GM21381 (cell line): ENCODE results near the gene CRIP2.

ENCODE experiments used
- ATAC-seq: cut with Tn5 transposase; IDR thresholded peaks from one replicate; pipeline ENCODE4 v1.9.1; 2021; ENCODE audit warnings: mild to moderate bottlenecking, moderate library complexity; ENCODE audit not compliant: unreplicated experiment

Gene CRIP2

DNA sequence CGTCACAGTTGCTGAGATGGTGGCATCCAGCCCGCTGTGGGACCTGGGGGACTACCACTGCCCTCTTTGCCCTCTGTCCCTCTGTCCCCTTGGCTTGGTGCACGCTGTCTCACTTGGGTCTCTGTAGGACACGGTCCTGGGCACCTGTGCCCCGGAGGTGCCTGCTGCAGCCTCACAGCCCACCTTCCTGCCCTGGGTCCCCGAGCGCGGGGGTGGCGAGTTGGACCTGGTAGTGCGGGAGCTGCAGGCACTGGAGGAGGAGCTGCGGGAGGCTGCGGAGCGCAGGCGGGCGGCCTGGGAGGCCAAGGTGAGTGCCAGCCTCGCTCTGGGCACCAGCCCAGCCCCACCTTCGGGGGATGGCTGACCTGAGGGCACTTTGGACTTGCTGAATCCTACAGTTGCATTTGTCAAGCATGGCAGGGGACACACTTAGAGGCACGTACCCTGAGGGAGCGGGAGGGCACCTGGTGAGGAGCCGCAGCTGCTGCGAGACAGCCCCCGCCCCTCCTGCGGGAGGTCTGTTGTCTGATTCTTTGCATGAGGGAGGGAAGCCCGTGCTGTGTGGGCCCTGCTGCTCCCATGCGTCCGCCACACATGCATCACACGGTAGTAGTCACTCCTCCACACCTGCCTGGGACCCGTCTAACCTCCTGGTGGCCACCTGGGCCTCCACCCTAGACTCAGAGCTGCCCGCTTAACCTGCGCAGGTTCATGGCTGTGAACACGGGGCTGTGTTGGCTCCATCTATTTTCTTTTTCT, 23.2 kb downstream of the CRIP2 start:
- ATAC-seq, result no peak

DNA sequence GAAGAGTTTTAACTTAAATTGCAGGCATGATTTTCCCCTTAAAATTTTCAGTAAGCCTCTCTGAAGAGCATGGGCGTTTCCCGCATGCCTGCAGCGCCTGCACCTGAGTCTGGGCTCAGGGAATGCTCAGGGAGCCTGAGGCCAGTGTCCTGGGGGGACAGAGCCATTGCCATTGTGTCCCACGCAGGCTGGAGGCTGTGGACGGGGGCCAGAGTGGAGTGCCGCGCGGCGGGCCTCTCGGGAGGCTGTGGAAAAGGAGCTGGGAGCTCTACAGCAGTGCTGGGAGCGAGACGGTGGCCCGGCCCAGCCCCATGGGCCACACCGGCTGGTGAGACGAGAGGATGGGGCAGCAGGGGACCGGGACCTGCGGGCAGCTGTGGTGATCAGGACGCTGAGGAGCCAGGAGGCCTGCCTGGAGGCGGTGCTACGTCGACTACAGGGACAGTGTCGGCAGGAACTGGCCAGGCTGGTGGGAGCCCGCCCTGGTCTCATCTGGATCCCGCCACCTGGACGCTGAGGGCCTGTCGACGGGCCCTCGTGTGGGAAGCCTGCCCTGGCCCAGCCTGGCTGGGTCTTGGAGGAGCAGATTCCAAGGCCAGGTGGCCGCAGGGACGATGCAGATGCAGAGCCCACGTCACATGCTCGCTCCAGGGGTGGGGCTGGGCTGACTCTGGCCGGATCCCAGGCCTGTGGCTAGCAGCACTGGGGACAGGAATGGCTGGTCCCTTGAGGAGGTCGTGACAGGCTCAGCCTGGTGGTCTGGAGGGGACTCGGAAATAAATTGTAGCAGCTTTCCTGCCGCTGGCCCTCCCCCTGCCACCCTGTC, 24.0 kb downstream of the CRIP2 start:
- no peak for ATAC-seq

DNA sequence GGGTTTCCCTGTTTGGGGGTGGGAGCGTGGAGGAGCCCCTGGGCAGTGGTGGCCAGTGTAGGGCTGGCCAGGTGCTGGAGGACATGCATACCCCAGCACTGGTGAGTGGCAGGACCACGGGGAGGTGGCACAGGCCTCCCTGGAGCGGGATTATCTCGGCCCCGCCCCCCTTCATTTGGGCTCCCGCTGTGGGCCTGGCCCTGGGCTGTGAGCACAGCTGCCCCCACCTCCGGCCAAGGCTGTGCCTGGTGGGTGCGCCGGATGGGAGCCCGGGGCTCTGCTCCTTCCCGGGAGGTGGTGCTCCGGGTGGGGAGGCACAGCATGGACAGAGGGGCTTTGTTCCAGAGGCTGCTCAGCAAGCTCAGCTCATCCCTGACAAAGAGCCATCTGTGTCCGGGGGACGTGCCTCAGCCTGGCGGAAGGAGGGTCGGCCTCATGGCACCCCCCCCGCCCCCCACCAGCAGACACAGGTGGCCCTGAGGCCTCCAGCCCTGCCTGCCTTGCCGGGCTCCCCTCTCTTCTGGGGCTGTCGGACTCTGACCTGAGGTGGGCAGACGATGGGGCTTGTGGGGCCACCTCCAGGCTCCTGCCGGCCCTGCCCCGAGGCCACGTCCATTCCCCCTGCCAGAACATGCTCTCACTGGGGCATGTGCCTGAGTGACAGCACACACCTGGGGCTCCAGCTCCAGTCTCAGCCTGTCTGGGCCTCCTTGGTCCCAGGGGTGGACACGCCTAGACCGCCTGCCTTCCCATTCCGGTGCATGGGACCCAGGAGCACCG, 24.8 kb downstream of the CRIP2 start:
- no peak for ATAC-seq

DNA sequence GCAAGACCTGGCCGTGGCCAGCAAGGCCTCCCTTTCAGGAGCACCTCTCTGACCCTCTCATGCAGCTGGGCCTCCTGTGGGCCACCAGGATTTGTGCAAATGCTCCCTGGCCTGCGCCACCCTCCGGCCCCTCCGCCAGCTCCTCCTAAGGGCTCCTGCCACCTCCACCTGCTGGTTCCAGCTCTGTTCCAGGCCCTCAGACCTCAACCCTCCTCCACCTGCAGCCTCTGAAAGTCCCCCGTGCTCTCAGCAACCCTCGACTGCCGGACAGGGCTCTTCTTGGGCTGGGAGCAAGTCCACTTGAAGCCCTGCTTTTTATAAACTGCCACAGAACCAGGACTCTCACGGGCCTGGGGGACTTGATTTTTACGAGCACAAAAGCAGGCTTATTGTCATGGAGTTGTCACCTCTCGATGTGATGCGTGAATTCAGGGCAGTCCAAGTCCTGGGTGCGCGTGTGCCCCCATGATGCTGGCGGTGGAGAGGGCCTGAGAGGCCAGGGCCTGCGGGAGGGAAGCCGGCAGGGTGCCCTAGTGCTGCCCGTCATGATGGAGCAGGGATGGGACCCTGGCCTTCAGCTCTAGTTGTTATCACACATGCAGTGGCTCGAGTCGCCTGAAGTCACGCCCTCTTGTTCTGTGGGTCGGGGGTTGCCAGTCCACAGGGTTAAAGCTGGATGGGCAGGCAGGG, 25.6 kb downstream of the CRIP2 start:
- no peak for ATAC-seq

DNA sequence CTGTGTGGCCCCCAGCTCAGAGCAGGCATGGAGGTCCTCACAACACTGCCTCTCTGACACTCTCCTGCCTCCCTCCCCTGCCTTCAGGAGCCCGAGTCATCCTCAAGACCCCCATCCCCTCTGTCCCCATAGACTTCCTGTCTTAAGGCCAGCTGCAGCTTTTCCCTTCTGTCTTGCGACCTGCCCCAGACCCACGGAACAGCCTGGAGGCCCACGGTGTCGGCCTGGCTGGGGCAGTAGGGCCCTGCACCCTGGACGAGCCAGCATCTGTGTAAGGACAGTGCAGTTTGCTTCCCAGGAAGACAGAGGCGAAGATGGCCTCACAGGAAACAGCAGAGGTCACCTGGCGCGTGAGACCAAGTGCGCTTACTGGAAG, 26.1 kb downstream of the CRIP2 start:
- ATAC-seq, result no peak

DNA sequence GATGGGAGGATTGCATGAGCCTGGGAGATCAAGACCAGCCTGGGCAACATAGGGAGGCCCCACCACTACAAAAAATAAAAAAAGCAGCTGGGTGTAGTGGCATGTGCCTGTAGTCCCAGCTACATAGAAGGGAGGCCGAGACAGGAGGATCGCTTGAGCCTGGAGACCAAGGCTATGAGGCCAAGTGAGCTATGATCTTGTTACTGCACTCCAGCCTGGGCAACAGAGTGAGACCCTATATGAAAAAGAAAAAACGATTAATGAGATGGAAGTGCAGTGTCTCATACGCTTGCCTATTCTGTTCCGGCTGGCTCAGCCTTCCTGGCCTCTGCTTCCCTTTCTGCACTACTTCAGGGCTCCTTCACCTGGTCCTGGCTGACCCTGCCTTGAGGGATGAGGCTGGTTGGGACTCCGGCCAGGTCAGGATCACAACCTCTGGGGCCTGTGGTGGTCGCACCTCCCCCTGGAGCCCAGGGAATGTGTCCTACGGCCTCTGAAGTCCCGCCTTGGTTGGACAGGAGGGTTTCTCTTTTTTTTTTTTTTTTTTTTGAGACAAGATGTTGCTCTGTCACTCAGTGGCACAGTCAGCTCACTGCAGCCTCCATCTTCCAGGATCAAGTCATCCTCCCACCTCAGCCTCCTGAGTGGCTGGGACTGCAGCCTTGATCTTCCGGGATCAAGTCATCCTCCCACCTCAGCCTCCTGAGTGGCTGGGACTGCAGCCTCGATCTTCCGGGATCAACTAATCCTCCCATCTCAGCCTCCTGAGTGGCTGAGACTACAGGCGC, 27.1 kb downstream of the CRIP2 start:
- ATAC-seq, result no peak

DNA sequence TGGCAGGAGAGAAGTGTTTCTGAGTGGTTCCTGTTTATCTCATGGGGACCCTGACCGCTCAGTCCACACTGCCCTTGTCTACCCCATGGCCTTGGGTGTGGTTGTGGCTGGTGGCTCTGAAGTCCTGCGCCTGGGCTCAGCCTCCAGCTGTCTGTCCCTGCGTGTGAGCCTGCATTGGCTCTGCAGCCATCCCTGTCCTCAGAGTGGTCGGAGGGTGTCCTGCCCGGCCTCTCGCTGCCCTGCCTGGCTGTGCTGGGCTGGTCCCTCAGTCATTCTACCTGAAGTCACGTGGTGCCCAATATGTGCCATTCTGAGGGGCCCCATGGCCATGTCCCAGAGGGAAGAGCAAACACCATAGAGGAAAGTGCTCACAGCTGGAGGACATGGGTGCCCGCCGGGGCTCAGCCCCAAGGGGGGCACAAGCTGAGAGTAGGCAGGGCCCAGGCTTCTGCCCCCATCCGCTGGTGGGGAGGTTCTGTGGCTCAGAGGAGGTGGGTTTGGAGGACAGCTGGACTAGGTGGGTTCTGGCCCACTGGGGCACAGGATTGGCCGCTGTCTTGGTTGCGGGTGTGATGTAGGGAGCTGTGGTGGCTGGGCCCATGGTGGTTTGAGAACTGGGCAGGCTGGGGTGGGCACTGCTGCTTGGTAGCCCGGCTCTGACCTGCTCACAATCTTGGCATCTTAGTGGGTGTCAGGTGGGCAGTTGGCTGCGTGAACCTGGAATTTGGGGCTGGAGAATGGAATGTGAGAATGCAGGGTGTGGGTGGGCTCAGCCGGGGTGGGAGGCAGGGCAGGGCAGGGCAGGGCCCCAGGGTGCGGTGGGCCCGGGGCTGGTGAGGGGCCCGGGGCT, 28.1 kb downstream of the CRIP2 start:
- ATAC-seq, result no peak

DNA sequence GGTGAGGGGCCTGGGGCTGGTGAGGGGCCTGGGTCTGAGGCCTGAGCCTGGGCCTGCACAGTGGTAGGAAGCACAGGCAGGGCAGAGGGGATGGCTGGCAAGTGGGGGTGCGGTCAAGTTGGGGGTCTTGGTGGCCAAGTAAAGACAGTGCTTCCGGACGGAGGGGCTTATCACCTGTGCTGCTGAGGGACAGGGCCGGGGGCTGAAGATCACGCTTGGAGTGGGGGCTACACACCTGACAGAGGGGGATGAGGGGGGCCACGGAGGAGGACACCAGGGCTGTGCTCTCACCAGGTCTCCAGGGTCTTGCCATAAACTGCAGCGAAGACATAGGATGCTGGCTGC, 28.6 kb downstream of the CRIP2 start:
- ATAC-seq, result no peak

DNA sequence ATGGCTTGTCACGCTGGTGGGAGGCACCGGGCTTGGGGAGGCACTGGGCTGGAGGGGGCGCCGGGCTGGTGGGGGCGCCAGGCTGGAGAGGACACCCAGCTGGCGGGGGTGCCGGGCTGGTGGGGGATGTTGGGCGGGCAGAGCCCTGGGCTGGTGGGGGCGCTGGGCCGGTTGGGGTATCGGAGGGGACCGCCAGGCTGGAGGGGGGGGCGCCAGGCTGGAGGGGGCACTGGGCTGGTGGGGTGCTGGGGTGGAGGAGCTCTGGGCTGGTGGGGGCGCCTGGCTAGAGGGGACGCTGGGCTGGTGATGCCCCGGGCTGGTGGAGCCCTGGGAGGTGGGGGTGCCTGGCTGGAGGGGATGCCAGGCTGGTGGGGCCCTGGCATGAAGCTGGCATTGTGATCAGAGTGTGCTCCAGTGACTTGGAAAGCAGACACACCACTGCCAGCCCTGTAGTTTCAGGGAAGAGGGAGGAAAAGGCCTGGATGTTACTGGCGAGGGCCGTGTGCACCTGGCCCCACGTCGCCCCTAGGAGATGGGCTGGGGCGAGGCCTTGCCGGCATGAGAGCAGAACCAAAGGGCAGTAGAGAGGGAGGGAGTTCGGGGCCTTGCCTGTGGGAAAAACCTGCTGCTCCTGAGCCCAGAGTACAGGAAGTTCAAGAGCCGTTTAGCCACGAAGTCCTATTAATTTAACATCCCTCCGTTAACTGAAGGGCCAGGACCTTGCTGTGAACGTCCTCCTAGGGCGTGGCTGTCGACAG, 29.5 kb downstream of the CRIP2 start:
- ATAC-seq, result no peak

DNA sequence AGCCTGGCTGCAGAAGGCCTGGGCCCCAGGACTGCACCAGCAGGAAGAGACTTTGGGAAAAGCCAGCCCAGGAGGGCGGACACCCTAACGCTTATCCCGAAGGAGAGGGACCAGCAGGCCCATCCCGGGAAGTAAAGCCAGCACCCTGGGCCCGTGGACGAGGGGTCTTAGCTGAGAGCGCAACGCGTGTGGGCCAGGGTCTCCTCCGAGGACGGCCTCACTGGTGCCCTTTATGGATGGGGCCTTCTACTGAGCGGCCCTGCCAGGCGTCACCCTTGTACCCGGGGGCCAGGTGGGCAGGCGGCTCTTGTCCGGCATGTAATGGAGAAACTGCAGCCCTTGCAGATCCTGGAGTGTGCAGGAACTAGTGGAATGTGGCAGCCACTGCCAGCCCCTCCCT, 30.5 kb downstream of the CRIP2 start:
- ATAC-seq, result no peak

DNA sequence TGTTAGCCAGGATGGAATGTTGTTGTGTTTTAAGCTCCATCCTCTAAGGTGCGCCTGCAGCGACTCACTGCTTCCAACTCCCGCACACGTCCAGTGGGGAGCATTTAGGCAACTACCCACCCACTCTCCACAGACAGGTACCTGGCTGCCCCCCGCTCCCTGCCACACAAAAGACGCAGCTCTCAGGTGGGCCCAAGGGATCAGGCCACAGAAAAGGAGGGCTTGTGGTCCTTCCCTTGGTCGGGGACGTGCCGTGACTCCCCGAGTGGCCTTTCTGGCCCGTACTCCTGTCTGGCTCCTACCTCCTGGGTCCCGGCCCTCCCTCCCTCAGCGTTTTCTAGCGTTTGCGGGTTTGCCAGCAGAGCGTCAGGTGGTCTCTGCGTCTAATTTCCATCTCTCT, 32.6 kb downstream of the CRIP2 start:
- ATAC-seq, result no peak

DNA sequence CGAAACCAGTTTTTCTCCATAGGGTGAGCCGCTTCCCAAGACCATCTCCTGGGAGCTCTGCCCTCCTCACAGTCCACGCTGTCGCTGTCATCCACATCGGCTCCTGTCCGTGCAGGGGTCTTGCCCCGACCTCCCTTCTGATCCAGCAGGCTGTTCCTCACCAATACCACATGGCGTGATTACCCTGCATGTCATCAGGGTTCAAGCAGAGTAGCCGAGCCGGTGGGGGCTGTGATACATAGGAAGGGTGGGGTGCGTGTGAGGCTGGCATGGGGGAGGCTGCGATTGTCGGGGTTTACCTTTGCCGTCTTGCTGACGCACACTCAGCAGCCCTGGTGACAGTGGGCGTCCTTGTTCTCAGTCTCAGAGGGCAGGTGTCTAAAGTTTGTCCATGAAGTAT, 33.4 kb downstream of the CRIP2 start:
- no peak for ATAC-seq

DNA sequence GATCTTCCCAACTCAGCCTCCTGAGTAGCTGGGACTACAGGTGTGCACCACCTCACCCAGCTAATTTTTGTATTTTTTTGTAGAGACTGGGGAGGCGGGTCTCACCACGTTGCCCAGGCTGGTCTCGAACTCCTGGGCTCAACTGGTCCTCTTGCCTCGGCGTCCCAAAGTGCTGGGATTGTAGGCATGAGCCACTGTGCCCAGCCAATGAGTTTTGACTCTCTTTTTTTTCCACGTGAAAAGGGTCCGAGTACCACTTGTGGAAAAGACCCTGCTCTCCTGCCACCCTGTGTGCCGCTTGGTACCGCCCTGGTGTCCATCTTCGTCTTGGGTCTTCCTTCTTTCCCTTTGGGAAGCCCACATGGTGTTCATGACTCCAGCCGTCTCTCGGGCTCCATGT, 34.0 kb downstream of the CRIP2 start:
- no peak for ATAC-seq

DNA sequence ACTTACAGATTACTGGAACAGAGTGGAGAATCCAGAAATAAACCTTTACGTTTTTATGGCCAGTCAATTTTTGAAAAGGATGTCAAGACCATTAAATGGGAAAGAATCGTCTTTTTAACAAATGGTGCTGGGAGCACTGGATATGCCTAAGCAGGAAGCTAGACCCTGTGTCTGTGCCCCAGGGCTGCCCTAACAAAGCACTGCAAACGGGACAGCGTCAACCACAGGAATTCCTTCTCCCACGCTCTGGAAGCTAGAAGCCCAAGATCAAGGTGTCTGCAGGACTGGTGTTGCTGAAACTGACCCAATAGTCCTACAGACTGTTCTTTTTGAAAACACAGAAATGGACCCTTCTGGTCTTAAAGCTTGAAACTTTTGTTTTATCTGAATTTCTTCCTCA, 42.5 kb downstream of the CRIP2 start:
- no peak for ATAC-seq

DNA sequence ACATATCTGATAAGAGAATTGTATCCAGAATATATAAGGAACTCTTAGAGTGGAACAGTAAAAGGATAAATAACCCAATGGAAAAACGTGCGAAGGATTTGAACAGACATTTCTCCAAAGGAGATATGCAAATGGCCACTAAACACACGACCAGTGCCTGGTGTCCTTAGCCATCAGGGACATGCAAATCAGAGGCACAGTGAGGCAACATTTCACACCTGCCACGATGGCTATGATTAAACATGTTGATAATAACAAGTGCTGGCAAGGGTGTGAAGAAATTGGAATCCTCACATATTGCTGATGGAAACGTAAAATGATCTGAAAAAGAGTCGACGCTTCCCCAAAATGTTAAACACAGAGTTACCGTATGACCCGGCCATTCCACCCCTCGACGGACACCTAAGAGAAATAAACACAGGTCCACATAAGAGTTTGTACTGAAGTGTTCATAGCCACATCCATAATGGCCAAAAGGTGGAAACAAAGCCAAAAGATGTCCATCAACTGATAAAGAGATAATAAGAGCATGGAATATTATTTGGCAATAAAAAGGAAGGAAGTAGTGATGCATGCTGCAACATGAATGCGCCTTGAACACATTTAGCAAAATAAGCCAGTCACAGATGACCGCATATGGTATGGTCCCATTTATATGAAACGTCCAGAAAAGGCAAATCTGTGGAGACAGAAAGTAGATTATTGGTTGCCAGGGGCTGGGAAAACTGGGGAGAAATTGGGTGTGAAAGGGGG, 45.5 kb downstream of the CRIP2 start:
- no peak for ATAC-seq

DNA sequence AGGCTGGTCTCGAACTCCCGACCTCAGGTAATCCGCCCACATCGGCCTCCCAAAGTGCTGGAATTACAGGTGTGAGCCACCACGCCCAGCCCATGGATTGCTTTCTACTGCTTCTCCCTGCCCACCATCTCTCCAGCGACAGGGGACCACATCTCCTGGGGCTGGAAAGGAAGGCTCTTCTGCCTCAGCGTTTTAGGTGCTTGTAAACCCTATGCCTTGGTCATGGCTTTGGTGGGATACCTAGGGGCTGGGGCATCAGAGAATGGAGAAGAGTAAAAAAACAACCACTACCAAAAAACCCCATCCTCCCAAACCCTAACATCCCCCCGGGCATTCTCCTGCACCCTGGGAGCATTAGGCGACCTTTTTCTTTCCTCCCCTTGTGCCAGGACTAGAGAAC, 50.7 kb downstream of the CRIP2 start:
- ATAC-seq, result no peak

DNA sequence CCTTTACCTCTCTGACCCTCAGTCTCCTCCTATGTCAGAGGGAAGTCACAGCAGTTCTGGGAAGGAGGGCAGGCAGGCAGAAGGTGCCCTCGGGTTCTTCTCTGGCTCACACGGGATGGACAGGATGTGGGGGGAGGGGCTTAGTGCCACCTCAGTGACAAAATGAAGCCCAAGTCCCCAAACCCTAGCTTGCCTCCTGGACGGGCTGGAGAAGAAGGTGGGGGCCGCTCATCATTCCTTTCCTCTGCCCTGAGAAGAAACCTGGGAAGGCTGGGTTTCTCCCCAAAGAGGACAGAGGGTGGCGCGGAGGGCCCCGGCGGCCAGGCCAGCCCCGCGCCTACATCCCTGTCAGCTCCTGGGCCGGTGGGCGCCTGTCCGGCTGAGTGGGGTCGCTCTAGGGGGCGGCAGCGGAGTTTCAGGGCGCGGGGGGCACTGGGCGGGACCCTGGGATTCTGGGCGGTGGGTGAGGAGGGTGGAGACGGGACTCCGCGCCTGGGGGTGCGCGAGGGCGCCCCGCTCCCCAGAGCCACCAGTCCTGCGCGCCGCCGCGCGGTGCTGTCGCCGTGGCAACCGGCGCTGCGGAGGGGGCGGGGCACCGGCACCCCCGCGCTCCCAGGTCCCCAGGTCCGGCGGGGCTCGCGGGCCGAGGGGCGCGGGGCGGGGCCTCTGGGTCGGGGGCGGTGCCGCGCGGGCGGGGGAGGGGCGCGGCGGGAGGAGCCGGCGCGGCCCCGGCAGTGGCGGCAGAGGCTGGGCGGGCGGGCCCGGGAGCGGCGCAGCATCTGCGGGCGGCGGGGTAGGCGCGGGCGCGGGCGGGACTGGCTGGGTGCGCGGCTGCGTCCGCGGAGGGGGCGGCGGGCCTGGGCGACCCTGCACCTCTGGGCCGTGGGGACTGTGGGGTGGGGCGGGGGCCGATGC, 51.5 kb downstream of the CRIP2 start, which contains the start of gene TMEM121:
Gene TMEM121 (plus strand): TSS at position 723 of the 915 bp plus-strand sequence. CDS start 2,252 bp downstream, outside the sequence.
- ATAC-seq, result no peak
